Ovary (tissue), 3 donors: ENCODE measurements around the gene PLEKHA7.

Source experiments
- CTCF ChIP-seq, 3 donors: fragments of 450-650 bp in 2 of 3; fragments of 200-600 bp in 1 of 3; IDR thresholded peaks; one replicate each; pipeline versions ENCODE4 v1.5.1 to v1.8.0; 2016 to 2022; ENCODE audit warnings: antibody characterized with exemption in 3 of 3, mild to moderate bottlenecking in 1 of 3
- EP300 ChIP-seq: sonication (generic); formaldehyde crosslinking; IDR thresholded peaks from one replicate; pipeline ENCODE4 v1.6.1; 2017; ENCODE audit warnings: antibody characterized with exemption
- POLR2A ChIP-seq: fragments of 450-650 bp; IDR thresholded peaks from one replicate; pipeline ENCODE4 v1.6.1; 2017; ENCODE audit warnings: antibody characterized with exemption, mild to moderate bottlenecking, moderate library complexity
- donor health status: DM: no; HTN: no; CAD: no.

GRCh38 chr11:16809886-16810668 lies 204.1 kb downstream of the PLEKHA7 start:
- no peak for TF ChIP-seq POLR2A
- TF ChIP-seq EP300, result no peak
- no peak for TF ChIP-seq CTCF (IDR thresholded peaks at IDR 0.05)
